Uterus (tissue), 2 donors: ENCODE results near the gene KCNIP1.

Experiments
- CTCF ChIP-seq, 4 experiments: fragments of 200-600 bp in 2 of 4; fragments of 450-650 bp in 2 of 4; sonication (generic) in 2 of 4; IDR thresholded peaks; one replicate each; pipeline ENCODE4 v1.5.1; 2016 to 2019; ENCODE audit warnings: antibody characterized with exemption in 4 of 4, mild to moderate bottlenecking in 2 of 4, moderate library complexity in 1 of 4
- POLR2A ChIP-seq, 2 donors: fragments of 450-650 bp; IDR thresholded peaks; one replicate each; pipeline ENCODE4 v1.6.1; 2016; ENCODE audit warnings: antibody characterized with exemption in 2 of 2, mild to moderate bottlenecking in 1 of 2, moderate library complexity in 1 of 2

- no peak for TF ChIP-seq POLR2A (IDR thresholded peaks at IDR 0.05)
- TF ChIP-seq CTCF (IDR thresholded peaks at IDR 0.05), result no peak
Observed at GRCh38 chr5:170525470-170526211, 21.8 kb downstream of the KCNIP1 start.
